ENCODE results near the gene MYH9. TPM values are rescaled to one million over a fixed set of nuclear protein-coding genes. Genes with fewer than 3 reads are reported as not detected.

MYH9 gene
- total and polyA plus RNA-seq, 11 donors = 109 to 482 (median 238) TPM

GRCh38 chr22:36332623-36333332 lies 55.0 kb downstream of the MYH9 start:
- DNase-seq = peak in 1 of 5 donors; percentile 57
- intact Hi-C loops (cut with DNase I) = loop anchor here in 8 of 10 donors (2.0 to 5.0 kb wide), 3 partner anchors 35 to 55 kb away; partner anchors contain the start of gene MYH9 (in 4 of the 8)
- TF ChIP-seq CTCF (IDR thresholded peaks at IDR 0.05) (no peak), POLR2A (IDR thresholded peaks at IDR 0.05) (no peak)
- Histone ChIP-seq H3K27ac (peak overlapping the region; percentile 89 to 100 (median 94)), H3K4me3 (peak overlapping the region in 1 of 12 donors; percentile 44), H3K36me3 (peaks cover 0 to 76% (median 50%) of the 10 kb centered on the region in 9 donors), H3K27me3 (no peaks in the 10 kb centered on the region), H3K9me3 (no peaks in the 10 kb centered on the region), H3K4me1 (peaks cover 82 to 100% (median 100%) of the 10 kb centered on the region in 12 donors)
- 22 to 36% (median 28%) methylated on average over 9 to 13 of the region's 13 CpGs for WGBS, 4 donors
- peak in 1 of 4 donors; percentile 0 for ATAC-seq

GRCh38 chr22:36331912-36332622 lies 55.7 kb downstream of the MYH9 start:
- WGBS, 4 donors = 13 to 19% (median 15%) methylated on average over 10 to 15 of the region's 15 CpGs
- TF ChIP-seq POLR2A (IDR thresholded peaks at IDR 0.05) (no peak), CTCF (IDR thresholded peaks at IDR 0.05) (no peak)
- Histone ChIP-seq H3K36me3 (peaks cover 0 to 76% (median 47%) of the 10 kb centered on the region in 9 donors), H3K4me1 (peaks cover 75 to 100% (median 100%) of the 10 kb centered on the region in 12 donors), H3K27me3 (no peaks in the 10 kb centered on the region), H3K9me3 (no peaks in the 10 kb centered on the region), H3K27ac (peak overlapping the region; percentile 89 to 100 (median 94)), H3K4me3 (peak overlapping the region in 6 of 12 donors; percentile 2 to 44 (median 15))
- ATAC-seq = peak in 3 of 4 donors; percentile 8 to 14 (median 13)
- intact Hi-C loops (cut with DNase I) = loop anchor here in 8 of 10 donors (2.0 to 5.0 kb wide), 3 partner anchors 35 to 55 kb away; partner anchors contain the start of gene MYH9 (in 5 of the 8)
- DNase-seq = peak; percentile 75 to 90 (median 85)

GRCh38 chr22:36331306-36331911 lies 56.4 kb downstream of the MYH9 start:
- 20 to 37% (median 26%) methylated on average over 10 to 11 of the region's 11 CpGs for WGBS, 4 donors
- no peaks in the 10 kb centered on the region for H3K9me3 ChIP-seq
- H3K27ac ChIP-seq = peak overlapping the region; percentile 89 to 100 (median 94)
- peaks cover 70 to 100% (median 100%) of the 10 kb centered on the region in 12 donors for H3K4me1 ChIP-seq
- TF ChIP-seq POLR2A (IDR thresholded peaks at IDR 0.05) (peak in 1 of 2 donors; percentile 38), CTCF (IDR thresholded peaks at IDR 0.05) (no peak)
- H3K36me3 ChIP-seq = peaks cover 0 to 76% (median 47%) of the 10 kb centered on the region in 9 donors
- peak; percentile 87 to 94 (median 87) for DNase-seq
- H3K27me3 ChIP-seq = no peaks in the 10 kb centered on the region
- intact Hi-C loops (cut with DNase I) = loop anchor here in 8 of 10 donors (2.0 to 5.0 kb wide), 3 partner anchors 36 to 56 kb away; partner anchors contain the start of gene MYH9 (in 4 of the 8)
- H3K4me3 ChIP-seq = peak overlapping the region in 6 of 12 donors; percentile 5 to 44 (median 15)
- ATAC-seq = peak; percentile 32 to 61 (median 52)

Measured in heart left ventricle (tissue), 16 donors.